ENCODE results near the gene TMX4. TPM values are rescaled to one million over a fixed set of nuclear protein-coding genes. Genes with fewer than 3 reads are reported as not detected.

Gene TMX4
- total and polyA plus RNA-seq, 2 experiments from 2014 or later = 2.5 to 7.5 TPM

DNA sequence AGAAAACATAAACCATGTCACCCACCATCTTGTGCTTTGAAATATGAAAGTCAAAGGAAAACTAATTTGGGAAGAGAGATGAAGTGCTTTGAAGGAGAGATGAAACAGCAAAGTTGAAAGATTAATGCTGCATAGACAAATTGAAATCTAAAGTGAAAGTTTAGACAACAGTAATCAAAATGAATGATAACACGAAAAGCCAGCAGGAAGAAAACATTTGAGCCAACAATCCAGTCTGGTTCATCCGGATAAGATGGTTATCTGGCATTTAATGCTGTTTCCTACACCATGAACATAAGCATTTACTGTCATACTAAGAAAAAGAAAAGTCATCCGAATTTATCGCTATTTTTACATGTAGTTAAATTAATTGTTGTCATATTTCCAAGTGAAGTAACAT, 79.9 kb downstream of the TMX4 start (continued):
- TF ChIP-seq EZH2phosphoT487 (IDR thresholded peaks at IDR 0.05; ENCODE audit: unreplicated experiment) (no peak), CREB1 (CRISPR knock-in tag; IDR thresholded peaks at IDR 0.05; ENCODE audit: low read depth) (no peak), EZH2 (IDR thresholded peaks at IDR 0.05; ENCODE audit: low read depth, unreplicated experiment) (no peak), POLR2AphosphoS5 (IDR thresholded peaks at IDR 0.05; ENCODE audit: low read depth) (no peak), ZNF114 (CRISPR knock-in tag; IDR thresholded peaks at IDR 0.05) (no peak)
- TF ChIP-seq, protein P1, sequence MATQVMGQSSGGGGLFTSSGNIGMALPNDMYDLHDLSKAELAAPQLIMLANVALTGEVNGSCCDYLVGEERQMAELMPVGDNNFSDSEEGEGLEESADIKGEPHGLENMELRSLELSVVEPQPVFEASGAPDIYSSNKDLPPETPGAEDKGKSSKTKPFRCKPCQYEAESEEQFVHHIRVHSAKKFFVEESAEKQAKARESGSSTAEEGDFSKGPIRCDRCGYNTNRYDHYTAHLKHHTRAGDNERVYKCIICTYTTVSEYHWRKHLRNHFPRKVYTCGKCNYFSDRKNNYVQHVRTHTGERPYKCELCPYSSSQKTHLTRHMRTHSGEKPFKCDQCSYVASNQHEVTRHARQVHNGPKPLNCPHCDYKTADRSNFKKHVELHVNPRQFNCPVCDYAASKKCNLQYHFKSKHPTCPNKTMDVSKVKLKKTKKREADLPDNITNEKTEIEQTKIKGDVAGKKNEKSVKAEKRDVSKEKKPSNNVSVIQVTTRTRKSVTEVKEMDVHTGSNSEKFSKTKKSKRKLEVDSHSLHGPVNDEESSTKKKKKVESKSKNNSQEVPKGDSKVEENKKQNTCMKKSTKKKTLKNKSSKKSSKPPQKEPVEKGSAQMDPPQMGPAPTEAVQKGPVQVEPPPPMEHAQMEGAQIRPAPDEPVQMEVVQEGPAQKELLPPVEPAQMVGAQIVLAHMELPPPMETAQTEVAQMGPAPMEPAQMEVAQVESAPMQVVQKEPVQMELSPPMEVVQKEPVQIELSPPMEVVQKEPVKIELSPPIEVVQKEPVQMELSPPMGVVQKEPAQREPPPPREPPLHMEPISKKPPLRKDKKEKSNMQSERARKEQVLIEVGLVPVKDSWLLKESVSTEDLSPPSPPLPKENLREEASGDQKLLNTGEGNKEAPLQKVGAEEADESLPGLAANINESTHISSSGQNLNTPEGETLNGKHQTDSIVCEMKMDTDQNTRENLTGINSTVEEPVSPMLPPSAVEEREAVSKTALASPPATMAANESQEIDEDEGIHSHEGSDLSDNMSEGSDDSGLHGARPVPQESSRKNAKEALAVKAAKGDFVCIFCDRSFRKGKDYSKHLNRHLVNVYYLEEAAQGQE (IDR thresholded peaks at IDR 0.05; ENCODE audit: unreplicated experiment) = no peak

DNA sequence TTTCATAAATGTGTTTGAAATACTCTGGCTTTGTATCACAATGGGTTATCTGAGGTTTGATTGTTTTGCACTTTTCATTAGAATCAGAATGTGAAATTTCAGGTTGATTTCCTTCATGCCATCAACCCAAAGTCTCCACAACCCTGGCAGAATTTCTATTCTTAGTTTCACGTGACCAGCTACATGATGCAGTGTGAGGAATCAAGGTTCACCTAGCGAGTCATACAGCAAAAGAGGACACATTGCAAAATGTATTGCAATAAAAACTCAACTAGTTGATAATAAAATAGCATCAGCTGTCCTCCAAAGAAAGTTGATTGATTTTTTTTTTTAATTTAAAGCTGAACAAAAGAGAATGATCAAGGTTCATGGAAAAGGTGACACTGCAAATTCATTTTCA, 81.5 kb downstream of the TMX4 start:
- Mint-ChIP-seq H3K9me3 (peaks cover 20% of the 10 kb centered on the region), H3K4me1 (peaks cover 3% of the 10 kb centered on the region; the same call in 1 of the 3 replicates), H3K27ac (no peak overlapping the region), H3K27me3 (ENCODE audit: insufficient read depth, low read depth, poor library complexity) (peaks cover 3% of the 10 kb centered on the region), H3K4me3 (no peak overlapping the region), H3K36me3 (ENCODE audit: low read depth) (peaks cover 9% of the 10 kb centered on the region; the same call in 2 of the 3 replicates)
- H3K27me3 ChIP-seq (ENCODE audit: insufficient read depth) = no peaks in the 10 kb centered on the region
- H3K4me3 ChIP-seq = no peak overlapping the region
- no peak overlapping the region for H3K4me2 ChIP-seq
- no peaks in the 10 kb centered on the region for H3K4me1 ChIP-seq (ENCODE audit: insufficient read depth)
- ATAC-seq (no peak), DNase-seq (ENCODE audit: low spot score) (no peak)
- H3K79me2 ChIP-seq (replicated peaks; ENCODE audit: insufficient read depth) = no peaks in the 10 kb centered on the region
- no peak overlapping the region for H2AFZ ChIP-seq
- no peak overlapping the region for H3K27ac ChIP-seq (ENCODE audit: low read depth)
- H4K20me1 ChIP-seq (replicated peaks; ENCODE audit: insufficient read depth) = no peaks in the 10 kb centered on the region
- no peaks in the 10 kb centered on the region for H3K9me2 ChIP-seq (ENCODE audit: insufficient read depth)
- H3K36me3 ChIP-seq (ENCODE audit: insufficient read depth) = no peaks in the 10 kb centered on the region
- no peaks in the 10 kb centered on the region for H3F3A ChIP-seq (replicated peaks; ENCODE audit: low read depth)
- TF ChIP-seq ZNF114 (CRISPR knock-in tag; IDR thresholded peaks at IDR 0.05) = no peak
- TF ChIP-seq ZNF331 (CRISPR knock-in tag; IDR thresholded peaks at IDR 0.05; ENCODE audit: low read depth) = no peak
- TF ChIP-seq, protein P2, sequence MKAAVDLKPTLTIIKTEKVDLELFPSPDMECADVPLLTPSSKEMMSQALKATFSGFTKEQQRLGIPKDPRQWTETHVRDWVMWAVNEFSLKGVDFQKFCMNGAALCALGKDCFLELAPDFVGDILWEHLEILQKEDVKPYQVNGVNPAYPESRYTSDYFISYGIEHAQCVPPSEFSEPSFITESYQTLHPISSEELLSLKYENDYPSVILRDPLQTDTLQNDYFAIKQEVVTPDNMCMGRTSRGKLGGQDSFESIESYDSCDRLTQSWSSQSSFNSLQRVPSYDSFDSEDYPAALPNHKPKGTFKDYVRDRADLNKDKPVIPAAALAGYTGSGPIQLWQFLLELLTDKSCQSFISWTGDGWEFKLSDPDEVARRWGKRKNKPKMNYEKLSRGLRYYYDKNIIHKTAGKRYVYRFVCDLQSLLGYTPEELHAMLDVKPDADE (IDR thresholded peaks at IDR 0.05) = no peak
- TF ChIP-seq, protein P3, sequence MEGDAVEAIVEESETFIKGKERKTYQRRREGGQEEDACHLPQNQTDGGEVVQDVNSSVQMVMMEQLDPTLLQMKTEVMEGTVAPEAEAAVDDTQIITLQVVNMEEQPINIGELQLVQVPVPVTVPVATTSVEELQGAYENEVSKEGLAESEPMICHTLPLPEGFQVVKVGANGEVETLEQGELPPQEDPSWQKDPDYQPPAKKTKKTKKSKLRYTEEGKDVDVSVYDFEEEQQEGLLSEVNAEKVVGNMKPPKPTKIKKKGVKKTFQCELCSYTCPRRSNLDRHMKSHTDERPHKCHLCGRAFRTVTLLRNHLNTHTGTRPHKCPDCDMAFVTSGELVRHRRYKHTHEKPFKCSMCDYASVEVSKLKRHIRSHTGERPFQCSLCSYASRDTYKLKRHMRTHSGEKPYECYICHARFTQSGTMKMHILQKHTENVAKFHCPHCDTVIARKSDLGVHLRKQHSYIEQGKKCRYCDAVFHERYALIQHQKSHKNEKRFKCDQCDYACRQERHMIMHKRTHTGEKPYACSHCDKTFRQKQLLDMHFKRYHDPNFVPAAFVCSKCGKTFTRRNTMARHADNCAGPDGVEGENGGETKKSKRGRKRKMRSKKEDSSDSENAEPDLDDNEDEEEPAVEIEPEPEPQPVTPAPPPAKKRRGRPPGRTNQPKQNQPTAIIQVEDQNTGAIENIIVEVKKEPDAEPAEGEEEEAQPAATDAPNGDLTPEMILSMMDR (conservative IDR thresholded peaks at IDR 0.05; ENCODE audit: low read depth in 2 of 2) = no peak
- TF ChIP-seq NANOG (IDR thresholded peaks at IDR 0.05; ENCODE audit: borderline replicate concordance) = no peak
- TF ChIP-seq, protein P1 (IDR thresholded peaks at IDR 0.05; ENCODE audit: unreplicated experiment) = no peak
- no peak for TF ChIP-seq EZH2 (IDR thresholded peaks at IDR 0.05; ENCODE audit: low read depth, unreplicated experiment)

Measured in GM23338 (cell line).